Spleen (tissue), 7 donors: ENCODE data around the gene NKAIN2.

Source experiments
- POLR2A ChIP-seq, 3 donors: fragments of 450-650 bp; IDR thresholded peaks; one replicate each; pipeline ENCODE4 v1.5.1; 2017; ENCODE audit warnings: antibody characterized with exemption in 3 of 3, mild to moderate bottlenecking in 1 of 3
- POLR2AphosphoS5 ChIP-seq, 3 donors: sonication (generic); formaldehyde crosslinking; IDR thresholded peaks; one replicate each; pipeline ENCODE4 v1.5.1; 2017; ENCODE audit warnings: antibody characterized with exemption in 3 of 3
- TF ChIP-seq, protein P1 (sequence below), 11 experiments: fragments of 200-600 bp in 7 of 11; fragments of 450-650 bp in 4 of 11; sonication (generic) in 4 of 11; IDR thresholded peaks in 8 of 11; conservative IDR thresholded peaks in 3 of 11; 1 replicate in 7 of 11; 2 replicates in 4 of 11; pipeline versions ENCODE4 v1.4.0 to v1.8.0; 2016 to 2021; ENCODE audit warnings: antibody characterized with exemption in 11 of 11, inconsistent platforms in 4 of 11, mild to moderate bottlenecking in 1 of 11
- donor health status: DM: no; HTN: no; CAD: no; lungs with moderate emphysema.
- donor health status: DM: no; HTN: no; CAD: no.
- donor health status: DM: no; HTN: no; CAD: no.

DNA sequence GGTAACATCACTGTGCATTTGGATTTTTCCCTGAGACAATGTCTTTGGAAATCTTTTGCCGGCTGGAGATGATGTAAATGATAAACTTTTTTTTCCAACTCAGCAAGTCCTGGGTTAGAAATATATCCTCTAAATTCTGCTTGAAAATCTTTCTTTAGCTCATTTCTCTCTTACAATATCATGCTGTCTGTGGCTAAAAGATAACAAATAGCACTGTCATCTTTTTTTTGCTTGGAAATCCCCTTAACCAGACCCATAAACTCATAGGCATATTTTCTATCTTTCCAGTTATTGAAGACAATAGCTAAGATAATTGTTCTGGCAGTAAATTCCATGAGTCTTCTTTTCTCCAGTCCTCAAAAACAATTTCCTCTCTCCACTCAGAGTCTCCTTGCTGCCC lies 481.5 kb downstream of the NKAIN2 start:
- no peak for TF ChIP-seq POLR2A (IDR thresholded peaks at IDR 0.05)
- TF ChIP-seq POLR2AphosphoS5 (IDR thresholded peaks at IDR 0.05): no peak
- TF ChIP-seq, protein P1, sequence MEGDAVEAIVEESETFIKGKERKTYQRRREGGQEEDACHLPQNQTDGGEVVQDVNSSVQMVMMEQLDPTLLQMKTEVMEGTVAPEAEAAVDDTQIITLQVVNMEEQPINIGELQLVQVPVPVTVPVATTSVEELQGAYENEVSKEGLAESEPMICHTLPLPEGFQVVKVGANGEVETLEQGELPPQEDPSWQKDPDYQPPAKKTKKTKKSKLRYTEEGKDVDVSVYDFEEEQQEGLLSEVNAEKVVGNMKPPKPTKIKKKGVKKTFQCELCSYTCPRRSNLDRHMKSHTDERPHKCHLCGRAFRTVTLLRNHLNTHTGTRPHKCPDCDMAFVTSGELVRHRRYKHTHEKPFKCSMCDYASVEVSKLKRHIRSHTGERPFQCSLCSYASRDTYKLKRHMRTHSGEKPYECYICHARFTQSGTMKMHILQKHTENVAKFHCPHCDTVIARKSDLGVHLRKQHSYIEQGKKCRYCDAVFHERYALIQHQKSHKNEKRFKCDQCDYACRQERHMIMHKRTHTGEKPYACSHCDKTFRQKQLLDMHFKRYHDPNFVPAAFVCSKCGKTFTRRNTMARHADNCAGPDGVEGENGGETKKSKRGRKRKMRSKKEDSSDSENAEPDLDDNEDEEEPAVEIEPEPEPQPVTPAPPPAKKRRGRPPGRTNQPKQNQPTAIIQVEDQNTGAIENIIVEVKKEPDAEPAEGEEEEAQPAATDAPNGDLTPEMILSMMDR (IDR thresholded peaks at IDR 0.05 in 8 of 11, conservative IDR thresholded peaks at IDR 0.05 in 3 of 11): no peak
